ENCODE results near the gene PLXDC2.

DNA sequence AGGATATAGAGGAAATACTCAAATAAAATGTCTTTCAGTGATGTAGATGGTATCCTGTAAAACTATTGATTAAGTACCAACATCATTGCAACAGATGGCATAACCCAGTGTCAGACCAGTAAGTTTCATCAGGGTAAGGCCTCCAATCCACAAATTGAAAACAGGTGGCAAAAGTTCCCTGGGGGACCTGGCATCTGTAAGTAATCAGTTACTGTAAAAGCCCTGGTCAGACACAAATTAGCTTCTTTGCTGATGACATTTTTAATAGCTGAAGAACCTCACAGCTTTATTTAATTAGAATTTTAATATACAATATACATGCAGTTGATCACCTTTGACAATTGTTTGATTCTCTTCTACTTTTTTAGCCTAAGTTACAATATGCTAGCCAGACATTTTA lies 152.5 kb downstream of the PLXDC2 start:
- TF ChIP-seq, protein P1, sequence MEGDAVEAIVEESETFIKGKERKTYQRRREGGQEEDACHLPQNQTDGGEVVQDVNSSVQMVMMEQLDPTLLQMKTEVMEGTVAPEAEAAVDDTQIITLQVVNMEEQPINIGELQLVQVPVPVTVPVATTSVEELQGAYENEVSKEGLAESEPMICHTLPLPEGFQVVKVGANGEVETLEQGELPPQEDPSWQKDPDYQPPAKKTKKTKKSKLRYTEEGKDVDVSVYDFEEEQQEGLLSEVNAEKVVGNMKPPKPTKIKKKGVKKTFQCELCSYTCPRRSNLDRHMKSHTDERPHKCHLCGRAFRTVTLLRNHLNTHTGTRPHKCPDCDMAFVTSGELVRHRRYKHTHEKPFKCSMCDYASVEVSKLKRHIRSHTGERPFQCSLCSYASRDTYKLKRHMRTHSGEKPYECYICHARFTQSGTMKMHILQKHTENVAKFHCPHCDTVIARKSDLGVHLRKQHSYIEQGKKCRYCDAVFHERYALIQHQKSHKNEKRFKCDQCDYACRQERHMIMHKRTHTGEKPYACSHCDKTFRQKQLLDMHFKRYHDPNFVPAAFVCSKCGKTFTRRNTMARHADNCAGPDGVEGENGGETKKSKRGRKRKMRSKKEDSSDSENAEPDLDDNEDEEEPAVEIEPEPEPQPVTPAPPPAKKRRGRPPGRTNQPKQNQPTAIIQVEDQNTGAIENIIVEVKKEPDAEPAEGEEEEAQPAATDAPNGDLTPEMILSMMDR (IDR thresholded peaks at IDR 0.05): no peak
- no peak for TF ChIP-seq EZH2 (IDR thresholded peaks at IDR 0.05; ENCODE audit: borderline replicate concordance, insufficient read depth, low read depth, low read length, poor library complexity, severe bottlenecking)

Measured in B cell (primary cell).